ENCODE measurements around the gene VEGFA. TPM values are rescaled to one million over a fixed set of nuclear protein-coding genes. Genes with fewer than 3 reads are reported as not detected.

The VEGFA gene
- total RNA-seq, 1 experiment from 2014 or later: 112 TPM

- BruUV-seq (replicated peaks): no TSS peak
- POLR2A ChIA-PET (ENCODE audit: unreplicated experiment): no interaction called here
These were observed 36.3 kb upstream of the VEGFA start for GRCh38 chr6:43733471-43734293.

GRCh38 chr6:43734294-43734665 lies 35.7 kb upstream of the VEGFA start:
- TF ChIP-seq, protein P1, sequence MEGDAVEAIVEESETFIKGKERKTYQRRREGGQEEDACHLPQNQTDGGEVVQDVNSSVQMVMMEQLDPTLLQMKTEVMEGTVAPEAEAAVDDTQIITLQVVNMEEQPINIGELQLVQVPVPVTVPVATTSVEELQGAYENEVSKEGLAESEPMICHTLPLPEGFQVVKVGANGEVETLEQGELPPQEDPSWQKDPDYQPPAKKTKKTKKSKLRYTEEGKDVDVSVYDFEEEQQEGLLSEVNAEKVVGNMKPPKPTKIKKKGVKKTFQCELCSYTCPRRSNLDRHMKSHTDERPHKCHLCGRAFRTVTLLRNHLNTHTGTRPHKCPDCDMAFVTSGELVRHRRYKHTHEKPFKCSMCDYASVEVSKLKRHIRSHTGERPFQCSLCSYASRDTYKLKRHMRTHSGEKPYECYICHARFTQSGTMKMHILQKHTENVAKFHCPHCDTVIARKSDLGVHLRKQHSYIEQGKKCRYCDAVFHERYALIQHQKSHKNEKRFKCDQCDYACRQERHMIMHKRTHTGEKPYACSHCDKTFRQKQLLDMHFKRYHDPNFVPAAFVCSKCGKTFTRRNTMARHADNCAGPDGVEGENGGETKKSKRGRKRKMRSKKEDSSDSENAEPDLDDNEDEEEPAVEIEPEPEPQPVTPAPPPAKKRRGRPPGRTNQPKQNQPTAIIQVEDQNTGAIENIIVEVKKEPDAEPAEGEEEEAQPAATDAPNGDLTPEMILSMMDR (conservative IDR thresholded peaks at IDR 0.05): no peak
- TF ChIP-seq EZH2 (IDR thresholded peaks at IDR 0.05; ENCODE audit: low read depth): no peak
- no peak overlapping the region for H3K27ac ChIP-seq
- H3K4me2 ChIP-seq: no peak overlapping the region
- ChIA-PET CTCF (no interaction called here), POLR2A (ENCODE audit: unreplicated experiment) (no interaction called here)
- H2AFZ ChIP-seq: no peak overlapping the region
- intact Hi-C loops (cut with micrococcal nuclease; ENCODE audit: unreplicated experiment): no loop called here
- H3K79me2 ChIP-seq (ENCODE audit: low read depth): no peaks in the 10 kb centered on the region
- no peaks in the 10 kb centered on the region for H3K27me3 ChIP-seq (ENCODE audit: insufficient read depth, low read depth)
- BruUV-seq (replicated peaks): no TSS peak
- peaks cover 7% of the 10 kb centered on the region for H3F3A ChIP-seq (ENCODE audit: insufficient read depth, low read depth)
- H3K9me2 ChIP-seq (ENCODE audit: insufficient read depth): peaks cover 5% of the 10 kb centered on the region; the same call in 1 of the 2 replicates
- DNase-seq: no peak
- peaks cover 14% of the 10 kb centered on the region for H3K4me1 ChIP-seq (replicated peaks; ENCODE audit: insufficient read depth)
- peaks cover 12% of the 10 kb centered on the region; the same call in 1 of the 2 replicates for H3K9me3 ChIP-seq (ENCODE audit: insufficient read depth, low read depth)
- H4K20me1 ChIP-seq (ENCODE audit: insufficient read depth): no peaks in the 10 kb centered on the region
- no peak overlapping the region for H3K4me3 ChIP-seq
- no peaks in the 10 kb centered on the region for H3K36me3 ChIP-seq (ENCODE audit: low read depth)

More at GRCh38 chr6:43733471-43734293, 36.3 kb upstream of the VEGFA start:
- H2AFZ ChIP-seq: no peak overlapping the region
- H3K27ac ChIP-seq: no peak overlapping the region
- no peak for TF ChIP-seq EZH2 (IDR thresholded peaks at IDR 0.05; ENCODE audit: low read depth)
- TF ChIP-seq, protein P1 (conservative IDR thresholded peaks at IDR 0.05): no peak
- H3K4me2 ChIP-seq: no peak overlapping the region
- no peaks in the 10 kb centered on the region for H3K36me3 ChIP-seq (ENCODE audit: low read depth)
- H3K27me3 ChIP-seq (ENCODE audit: insufficient read depth, low read depth): no peaks in the 10 kb centered on the region
- CTCF ChIA-PET: no interaction called here
- H4K20me1 ChIP-seq (ENCODE audit: insufficient read depth): no peaks in the 10 kb centered on the region
- peaks cover 4% of the 10 kb centered on the region for H3F3A ChIP-seq (ENCODE audit: insufficient read depth, low read depth)
- H3K79me2 ChIP-seq (ENCODE audit: low read depth): no peaks in the 10 kb centered on the region
- H3K4me3 ChIP-seq: no peak overlapping the region
- DNase-seq: no peak
- peaks cover 14% of the 10 kb centered on the region for H3K4me1 ChIP-seq (replicated peaks; ENCODE audit: insufficient read depth)
- intact Hi-C loops (cut with micrococcal nuclease; ENCODE audit: unreplicated experiment): no loop called here
- H3K9me2 ChIP-seq (ENCODE audit: insufficient read depth): peaks cover 5% of the 10 kb centered on the region; the same call in 1 of the 2 replicates
- peaks cover 12% of the 10 kb centered on the region; the same call in 1 of the 2 replicates for H3K9me3 ChIP-seq (ENCODE audit: insufficient read depth, low read depth)

DNA sequence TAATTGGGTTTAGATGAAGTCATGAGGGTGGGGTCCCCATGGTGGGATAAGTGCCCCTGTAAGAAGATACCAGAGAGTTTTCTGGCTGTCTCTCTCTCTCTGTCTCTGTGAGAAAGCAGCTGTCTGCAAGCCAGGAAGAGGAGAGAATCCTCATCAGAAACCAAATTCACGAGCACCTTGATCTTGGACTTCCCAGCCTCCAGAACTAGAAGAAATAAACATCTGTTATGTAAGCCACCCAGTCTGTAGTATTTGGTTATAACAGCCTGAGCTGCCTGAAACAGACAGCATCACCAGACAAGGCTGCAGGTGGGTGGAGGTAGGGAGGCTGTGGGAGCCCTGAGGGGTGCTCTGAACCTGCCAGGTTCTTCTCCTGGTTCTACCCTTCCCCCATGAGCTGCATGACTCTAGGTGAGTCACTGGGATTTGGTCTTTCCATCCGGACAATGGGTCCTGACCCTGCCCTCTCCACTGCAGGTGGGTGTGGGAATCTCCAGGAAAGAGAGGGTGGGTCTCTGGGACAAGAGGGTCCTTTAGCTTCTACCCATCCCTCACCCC lies 34.3 kb upstream of the VEGFA start:
- Histone ChIP-seq H3K4me1 (replicated peaks; ENCODE audit: insufficient read depth) (peaks cover 18% of the 10 kb centered on the region), H3K4me2 (no peak overlapping the region), H3K9me3 (ENCODE audit: insufficient read depth, low read depth) (peaks cover 6% of the 10 kb centered on the region; the same call in 1 of the 2 replicates), H3K9me2 (ENCODE audit: insufficient read depth) (peaks cover 5% of the 10 kb centered on the region; the same call in 1 of the 2 replicates), H3F3A (ENCODE audit: insufficient read depth, low read depth) (peaks cover 10% of the 10 kb centered on the region), H3K27me3 (ENCODE audit: insufficient read depth, low read depth) (no peaks in the 10 kb centered on the region), H2AFZ (no peak overlapping the region), H3K79me2 (ENCODE audit: low read depth) (no peaks in the 10 kb centered on the region), H3K4me3 (no peak overlapping the region), H3K27ac (no peak overlapping the region), H3K36me3 (ENCODE audit: low read depth) (no peaks in the 10 kb centered on the region), H4K20me1 (ENCODE audit: insufficient read depth) (no peaks in the 10 kb centered on the region)
- no TSS peak for BruUV-seq (replicated peaks)
- DNase-seq: no peak
- ChIA-PET POLR2A (ENCODE audit: unreplicated experiment) (no interaction called here), CTCF (interaction anchor here (0.6 kb wide), 1 partner anchor 502 kb away, joined by 8 read pairs; no protein-coding TSS in a partner anchor)
- intact Hi-C loops (cut with micrococcal nuclease; ENCODE audit: unreplicated experiment): no loop called here
- TF ChIP-seq, protein P1 (conservative IDR thresholded peaks at IDR 0.05): no peak
- no peak for TF ChIP-seq EZH2 (IDR thresholded peaks at IDR 0.05; ENCODE audit: low read depth)

Measured in PC-9 (cell line).